Mesothelial cell of epicardium (in vitro differentiated cells): Measurements from ENCODE around the gene RBM4B. TPM values are rescaled to one million over a fixed set of nuclear protein-coding genes. Genes with fewer than 3 reads are reported as not detected.

Source experiments
- DNase-seq, 2 experiments: peaks; one replicate each; pipeline ENCODE4 v3.0.0; 2021; ENCODE audit warnings: low spot score in 2 of 2; ENCODE audit not compliant: unreplicated experiment in 2 of 2
- H3K27ac Mint-ChIP-seq: 2 replicates; pipeline ENCODE4 v1.8.0; 2021; ENCODE audit warnings: mixed read lengths
- H3K27me3 Mint-ChIP-seq: 2 replicates; pipeline ENCODE4 v1.8.0; 2021; ENCODE audit warnings: low read depth, mixed read lengths
- H3K36me3 Mint-ChIP-seq: 2 replicates; pipeline ENCODE4 v1.8.0; 2021; ENCODE audit warnings: mixed read lengths
- H3K4me1 Mint-ChIP-seq: 2 replicates; pipeline ENCODE4 v1.8.0; 2021; ENCODE audit warnings: mixed read lengths
- H3K4me3 Mint-ChIP-seq: 2 replicates; pipeline ENCODE4 v1.8.0; 2021; ENCODE audit warnings: mild to moderate bottlenecking, moderate library complexity, mixed read lengths
- H3K9me3 Mint-ChIP-seq: 2 replicates; pipeline ENCODE4 v1.8.0; 2021; ENCODE audit warnings: mixed read lengths
- total RNA-seq: library from RNA; stranded (reverse); gene quantifications from 3 replicates; pipeline ENCODE4 v1.2.1, GENCODE V29; 2021
- TF ChIP-seq, protein P1 (sequence below): fragments of 200-600 bp; sonication (generic); IDR thresholded peaks from one replicate; pipeline ENCODE4 v1.5.0; 2021; ENCODE audit warnings: antibody characterized with exemption; ENCODE audit not compliant: unreplicated experiment

RBM4B gene
- total RNA-seq, 1 donor from 2014 or later: 39.6 TPM

DNA sequence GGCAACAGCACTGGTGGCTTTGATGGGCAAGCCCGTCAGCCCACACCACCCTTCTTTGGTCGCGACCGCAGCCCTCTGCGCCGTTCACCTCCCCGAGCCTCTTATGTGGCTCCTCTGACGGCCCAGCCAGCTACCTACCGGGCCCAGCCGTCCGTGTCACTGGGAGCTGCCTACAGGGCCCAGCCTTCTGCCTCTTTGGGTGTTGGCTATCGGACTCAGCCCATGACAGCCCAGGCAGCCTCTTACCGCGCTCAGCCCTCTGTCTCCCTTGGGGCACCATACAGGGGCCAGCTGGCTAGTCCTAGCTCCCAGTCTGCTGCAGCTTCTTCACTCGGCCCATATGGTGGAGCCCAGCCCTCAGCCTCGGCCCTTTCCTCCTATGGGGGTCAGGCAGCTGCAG, 53.2 kb downstream of the RBM4B start:
- H3K9me3 Mint-ChIP-seq: no peaks in the 10 kb centered on the region
- TF ChIP-seq, protein P1, sequence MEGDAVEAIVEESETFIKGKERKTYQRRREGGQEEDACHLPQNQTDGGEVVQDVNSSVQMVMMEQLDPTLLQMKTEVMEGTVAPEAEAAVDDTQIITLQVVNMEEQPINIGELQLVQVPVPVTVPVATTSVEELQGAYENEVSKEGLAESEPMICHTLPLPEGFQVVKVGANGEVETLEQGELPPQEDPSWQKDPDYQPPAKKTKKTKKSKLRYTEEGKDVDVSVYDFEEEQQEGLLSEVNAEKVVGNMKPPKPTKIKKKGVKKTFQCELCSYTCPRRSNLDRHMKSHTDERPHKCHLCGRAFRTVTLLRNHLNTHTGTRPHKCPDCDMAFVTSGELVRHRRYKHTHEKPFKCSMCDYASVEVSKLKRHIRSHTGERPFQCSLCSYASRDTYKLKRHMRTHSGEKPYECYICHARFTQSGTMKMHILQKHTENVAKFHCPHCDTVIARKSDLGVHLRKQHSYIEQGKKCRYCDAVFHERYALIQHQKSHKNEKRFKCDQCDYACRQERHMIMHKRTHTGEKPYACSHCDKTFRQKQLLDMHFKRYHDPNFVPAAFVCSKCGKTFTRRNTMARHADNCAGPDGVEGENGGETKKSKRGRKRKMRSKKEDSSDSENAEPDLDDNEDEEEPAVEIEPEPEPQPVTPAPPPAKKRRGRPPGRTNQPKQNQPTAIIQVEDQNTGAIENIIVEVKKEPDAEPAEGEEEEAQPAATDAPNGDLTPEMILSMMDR: no peak
- H3K4me3 Mint-ChIP-seq: no peak overlapping the region
- no peak for DNase-seq
- H3K27ac Mint-ChIP-seq: no peak overlapping the region
- H3K27me3 Mint-ChIP-seq: no peaks in the 10 kb centered on the region
- H3K36me3 Mint-ChIP-seq: peaks cover 26% of the 10 kb centered on the region
- H3K4me1 Mint-ChIP-seq: peaks cover 10% of the 10 kb centered on the region

DNA sequence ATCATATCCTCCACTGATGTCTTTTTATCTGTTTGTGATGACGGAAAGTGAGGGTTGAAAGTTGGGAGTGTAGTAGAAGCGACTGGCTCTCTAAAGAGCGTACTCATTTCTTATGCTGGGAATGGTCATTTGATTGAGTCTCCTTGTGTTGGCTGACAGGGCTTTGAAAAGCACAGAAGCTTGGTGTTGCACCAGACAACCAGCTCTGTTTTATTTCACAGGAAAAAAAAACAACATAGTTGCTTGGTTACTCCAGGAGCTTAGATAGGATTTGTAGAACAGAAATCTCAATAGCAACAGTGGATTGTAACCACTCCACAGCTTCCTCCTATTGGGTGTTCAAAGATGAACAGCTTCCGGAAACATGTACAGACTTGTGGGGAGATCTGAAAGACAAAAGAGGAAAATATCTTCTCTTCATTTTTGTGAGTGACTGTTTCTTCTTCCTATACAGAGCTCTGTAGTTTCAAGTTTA, 58.6 kb downstream of the RBM4B start:
- peaks cover 6% of the 10 kb centered on the region for H3K36me3 Mint-ChIP-seq
- H3K27ac Mint-ChIP-seq: peak overlapping the region; percentile 99
- H3K27me3 Mint-ChIP-seq: no peaks in the 10 kb centered on the region
- DNase-seq: no peak
- H3K9me3 Mint-ChIP-seq: no peaks in the 10 kb centered on the region
- H3K4me3 Mint-ChIP-seq: peak overlapping the region; percentile 96
- TF ChIP-seq, protein P1: no peak
- H3K4me1 Mint-ChIP-seq: peaks cover 38% of the 10 kb centered on the region

DNA sequence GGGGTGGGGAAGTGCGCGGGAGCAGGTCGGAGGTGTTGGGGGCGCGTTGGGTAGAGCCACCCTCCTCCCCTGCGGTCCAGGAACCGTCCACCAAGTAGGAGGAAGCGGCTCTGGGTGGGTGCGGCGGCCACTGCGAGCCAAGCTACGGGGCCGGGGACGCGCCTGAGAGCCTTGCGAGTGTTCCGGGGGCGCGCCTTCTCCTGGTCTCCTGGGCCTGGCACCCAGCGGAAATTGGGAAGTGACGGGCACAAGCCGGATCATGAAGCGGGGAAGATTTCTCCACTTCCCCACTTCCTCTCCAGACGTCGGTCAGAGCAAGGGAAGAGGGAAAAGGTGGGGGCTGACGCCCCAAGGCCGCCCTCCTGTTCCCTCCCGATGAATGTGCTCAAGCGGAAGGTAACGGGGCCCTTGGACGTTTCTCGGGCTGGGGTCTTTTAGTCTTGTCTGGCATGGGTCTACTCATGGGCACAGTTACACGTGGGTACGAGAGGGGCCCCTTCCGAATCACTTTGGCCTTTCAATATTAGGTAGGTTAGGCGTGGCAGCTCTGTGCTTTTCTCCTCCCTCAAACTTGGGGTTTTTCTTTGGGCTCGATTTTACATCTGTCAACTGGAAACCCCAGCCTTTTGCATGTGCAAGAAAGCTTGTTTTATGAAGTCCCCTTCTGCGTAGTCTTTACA, 60.4 kb downstream of the RBM4B start:
- no peak for DNase-seq
- Mint-ChIP-seq H3K9me3 (no peaks in the 10 kb centered on the region), H3K4me3 (peak overlapping the region; percentile 96), H3K27me3 (no peaks in the 10 kb centered on the region), H3K4me1 (peaks cover 38% of the 10 kb centered on the region), H3K27ac (peak overlapping the region; percentile 99), H3K36me3 (peaks cover 4% of the 10 kb centered on the region)
- TF ChIP-seq, protein P1: no peak

DNA sequence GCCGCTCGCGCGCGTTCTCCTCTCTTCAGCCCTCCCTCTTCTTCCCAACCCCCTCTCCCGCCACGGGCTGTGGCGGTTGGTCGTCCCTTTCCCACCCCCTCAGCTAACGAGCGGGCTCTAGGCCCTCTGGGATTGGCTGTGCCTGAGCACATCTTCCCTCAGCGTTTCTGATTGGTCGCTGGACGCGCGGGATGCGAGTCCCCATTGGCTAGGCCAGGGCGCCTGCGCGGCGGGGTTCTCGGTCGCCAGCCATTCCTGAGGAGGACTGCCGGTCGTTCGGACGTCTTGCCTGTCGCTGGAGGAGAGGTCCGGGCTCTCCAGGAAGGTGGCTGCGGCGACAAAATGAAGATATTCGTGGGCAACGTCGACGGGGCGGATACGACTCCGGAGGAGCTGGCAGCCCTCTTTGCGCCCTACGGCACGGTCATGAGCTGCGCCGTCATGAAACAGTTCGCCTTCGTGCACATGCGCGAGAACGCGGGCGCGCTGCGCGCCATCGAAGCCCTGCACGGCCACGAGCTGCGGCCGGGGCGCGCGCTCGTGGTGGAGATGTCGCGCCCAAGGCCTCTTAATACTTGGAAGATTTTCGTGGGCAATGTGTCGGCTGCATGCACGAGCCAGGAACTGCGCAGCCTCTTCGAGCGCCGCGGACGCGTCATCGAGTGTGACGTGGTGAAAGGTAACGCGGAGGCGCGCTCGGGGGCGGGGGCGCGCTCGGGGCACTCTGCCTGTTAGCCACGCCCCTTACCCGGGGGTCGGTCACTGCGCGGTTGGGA, 61.1 kb downstream of the RBM4B start, which contains the start of gene RBM14:
Gene RBM14 (plus strand): TSS at position 252 of the 776 bp plus-strand sequence. CDS start 91 bp downstream, at position 343.
- H3K9me3 Mint-ChIP-seq: no peaks in the 10 kb centered on the region
- no peaks in the 10 kb centered on the region for H3K27me3 Mint-ChIP-seq
- H3K36me3 Mint-ChIP-seq: peaks cover 4% of the 10 kb centered on the region
- TF ChIP-seq, protein P1: no peak
- H3K4me3 Mint-ChIP-seq: peak within 1 kb of the TSS; percentile 96
- H3K27ac Mint-ChIP-seq: peak within 1 kb of the TSS; percentile 99
- H3K4me1 Mint-ChIP-seq: peaks cover 36% of the 10 kb centered on the region
- peak; percentile 98 for DNase-seq

Other genes with a start within 250 kb of the RBM4B start
- 49.0 to 53.1 TPM (median 49.7 TPM) in 3 replicates for gene MRPL11, start 239.0 kb downstream of the RBM4B start, total RNA-seq
- 17.3 to 18.2 TPM (median 17.9 TPM) in 3 replicates for gene PELI3, start 211.0 kb downstream of the RBM4B start, total RNA-seq
- gene DPP3, start 197.5 kb downstream of the RBM4B start, total RNA-seq: 40.8 to 47.2 TPM (median 42.9 TPM) in 3 replicates
- 61.5 to 62.0 TPM (median 61.5 TPM) in 3 replicates for gene BBS1, start 167.3 kb downstream of the RBM4B start, total RNA-seq
- 13.2 to 14.7 TPM (median 13.7 TPM) in 3 replicates for gene ZDHHC24, start 131.8 kb downstream of the RBM4B start, total RNA-seq
- 0.11 to 0.13 TPM (median 0.13 TPM) in 3 replicates for gene ACTN3, start 131.0 kb downstream of the RBM4B start, total RNA-seq
- not detected in 3 replicates for gene CTSF, start 109.3 kb downstream of the RBM4B start, total RNA-seq
- gene CCDC87, start 84.8 kb downstream of the RBM4B start, total RNA-seq: 0.25 to 0.42 TPM (median 0.41 TPM) in 3 replicates
- gene CCS, start 84.7 kb downstream of the RBM4B start, total RNA-seq: 79.8 to 81.4 TPM (median 80.7 TPM) in 3 replicates
- 126 to 135 TPM (median 128 TPM) in 3 replicates for gene RBM14, start 61.3 kb downstream of the RBM4B start, total RNA-seq
- gene RBM4, start 39.2 kb downstream of the RBM4B start, total RNA-seq: 240 to 248 TPM (median 242 TPM) in 3 replicates
- gene SPTBN2, start 51.3 kb upstream of the RBM4B start, total RNA-seq: 62.0 to 63.4 TPM (median 62.4 TPM) in 3 replicates
- 27.0 to 27.8 TPM (median 27.2 TPM) in 3 replicates for gene RCE1, start 165.6 kb upstream of the RBM4B start, total RNA-seq
- 26.6 to 28.1 TPM (median 27.5 TPM) in 3 replicates for gene LRFN4, start 179.2 kb upstream of the RBM4B start, total RNA-seq